Endothelial cell of umbilical vein (primary cell): ENCODE data around the gene PLEKHA5. TPM values are rescaled to one million over a fixed set of nuclear protein-coding genes. Genes with fewer than 3 reads are reported as not detected.

ENCODE experiments used
- BruUV-seq: library from RNA; stranded (reverse); fragments of 400-500 nt; replicated peaks from 2 replicates; lab custom pipeline; 2021; lab: Mats Ljungman, UMichigan
- CTCF ChIA-PET: fragments of 300-600, 350-600 bp; sonication (Branson Sonifier 250); formaldehyde crosslinking; loops from one replicate; lab custom pipeline; 2021; ENCODE audit warnings: antibody characterized with exemption, inconsistent platforms; lab: Charles Lee
- POLR2A ChIA-PET: fragments of 300-600, 350-600 bp; sonication (Branson Sonifier 250); formaldehyde crosslinking; loops from one replicate; lab custom pipeline; 2021; ENCODE audit warnings: antibody characterized with exemption, inconsistent platforms; lab: Charles Lee
- DNase-seq: peaks from one replicate; pipeline ENCODE4 v3.0.0-alpha.2; 2011; ENCODE audit warnings: low read depth, low spot score
- FAIRE-seq: peaks from 2 replicates; lab custom pipeline; 2011; peaks lifted over from hg19 to GRCh38; lab: Jason Lieb, UNC
- H2AFZ ChIP-seq: 2 replicates; pipeline ENCODE4 v1.6.0; 2012; ENCODE audit warnings: low read depth, low read length, control low read depth, inconsistent platforms
- H3K27ac ChIP-seq: 2 replicates; pipeline ENCODE4 v1.5.1; 2011; ENCODE audit warnings: low read depth, mild to moderate bottlenecking, control low read depth, low read length, moderate library complexity; ENCODE audit not compliant: insufficient read depth
- H3K27me3 ChIP-seq, 2 experiments: 2 replicates each; pipeline versions ENCODE4 v1.6.0 to v1.6.1; 2011; ENCODE audit warnings: low read length in 2 of 2, mixed read lengths in 1 of 2; ENCODE audit not compliant: control insufficient read depth in 2 of 2, insufficient read depth in 2 of 2
- H3K36me3 ChIP-seq, 2 experiments: 2 replicates in 1 of 2; 3 replicates in 1 of 2; pipeline ENCODE4 v1.5.1; 2011; ENCODE audit warnings: low read length in 2 of 2, mild to moderate bottlenecking in 1 of 2, moderate library complexity in 1 of 2; ENCODE audit not compliant: control insufficient read depth in 2 of 2, insufficient read depth in 2 of 2; ENCODE audit errors: extremely low read depth in 1 of 2
- H3K4me1 ChIP-seq: 3 replicates; pipeline ENCODE4 v1.5.1; 2011; ENCODE audit warnings: mild to moderate bottlenecking, low read length; ENCODE audit not compliant: control insufficient read depth, insufficient read depth; ENCODE audit errors: extremely low read depth
- H3K4me2 ChIP-seq: 2 replicates; pipeline ENCODE4 v1.6.1; 2011; ENCODE audit warnings: low read length, control low read depth, mixed read lengths; ENCODE audit not compliant: insufficient read depth
- H3K4me3 ChIP-seq, 3 experiments: fragments of 200-600 bp in 1 of 3; sonication (generic), shearing (Covaris generic) in 1 of 3; replicated peaks in 1 of 3; 2 replicates each; pipeline ENCODE4 v1.5.1; 2011 to 2016; ENCODE audit warnings: control low read depth in 3 of 3, low read length in 3 of 3, mild to moderate bottlenecking in 2 of 3, inconsistent platforms in 1 of 3, low read depth in 1 of 3, moderate library complexity in 1 of 3; ENCODE audit not compliant: insufficient read depth in 1 of 3
- H3K79me2 ChIP-seq: 2 replicates; pipeline ENCODE4 v1.6.0; 2012; ENCODE audit warnings: low read length, inconsistent platforms; ENCODE audit not compliant: control insufficient read depth, insufficient read depth
- H3K9ac ChIP-seq: replicated peaks from 2 replicates; pipeline ENCODE3; 2011; ENCODE audit warnings: low read length, control low read depth; ENCODE audit not compliant: insufficient read depth; ENCODE audit errors: extremely low read depth
- H3K9me1 ChIP-seq: replicated peaks from 3 replicates; pipeline ENCODE4 v1.6.0; 2011; ENCODE audit warnings: mild to moderate bottlenecking, low read length; ENCODE audit not compliant: control insufficient read depth, insufficient read depth; ENCODE audit errors: extremely low read depth
- H3K9me3 ChIP-seq: replicated peaks from 2 replicates; pipeline ENCODE4 v1.5.1; 2012; ENCODE audit warnings: low read length, inconsistent platforms; ENCODE audit not compliant: control insufficient read depth, insufficient read depth
- H4K20me1 ChIP-seq: replicated peaks from 2 replicates; pipeline ENCODE3; 2011; ENCODE audit warnings: mild to moderate bottlenecking, low read length; ENCODE audit not compliant: control insufficient read depth, insufficient read depth; ENCODE audit errors: extremely low read depth
- EZH2 ChIP-seq: IDR thresholded peaks from 2 replicates; pipeline ENCODE4 v1.6.1; 2012; ENCODE audit warnings: borderline replicate concordance, low read depth, mild to moderate bottlenecking, moderate library complexity, low read length, inconsistent platforms; ENCODE audit not compliant: severe bottlenecking
- FOS ChIP-seq: IDR thresholded peaks from 2 replicates; pipeline ENCODE4 v1.6.1; 2011; ENCODE audit warnings: mild to moderate bottlenecking, low read length, moderate library complexity, borderline replicate concordance; ENCODE audit not compliant: insufficient read depth
- GATA2 ChIP-seq: IDR thresholded peaks from 2 replicates; pipeline ENCODE4 v1.7.0; 2011; ENCODE audit warnings: low read depth, mild to moderate bottlenecking, moderate library complexity, mixed read lengths, low read length; ENCODE audit not compliant: insufficient read length, insufficient read depth
- JUN ChIP-seq: IDR thresholded peaks from 2 replicates; pipeline ENCODE4 v1.6.1; 2011; ENCODE audit warnings: borderline replicate concordance, low read depth; ENCODE audit not compliant: insufficient read length, insufficient read depth
- MAX ChIP-seq: IDR thresholded peaks from 2 replicates; pipeline ENCODE4 v1.6.1; 2011; ENCODE audit not compliant: insufficient read depth, insufficient read length
- MYC ChIP-seq: IDR thresholded peaks from one replicate; pipeline ENCODE4 v1.6.1; 2011; ENCODE audit warnings: mild to moderate bottlenecking, low read depth, low read length
- POLR2A ChIP-seq: IDR thresholded peaks from 2 replicates; pipeline ENCODE4 v1.6.1; 2012; ENCODE audit warnings: low read depth, mild to moderate bottlenecking, control low read depth, low read length
- POLR2AphosphoS5 ChIP-seq: IDR thresholded peaks from 2 replicates; pipeline ENCODE4 v1.6.1; 2012; ENCODE audit warnings: low read depth, mild to moderate bottlenecking, control low read depth, low read length, moderate library complexity; ENCODE audit not compliant: insufficient read depth
- dilution Hi-C: fragments of 300-500 bp; cut with MboI; formaldehyde crosslinking; loops from one replicate; pipeline ENCODE4 v1.15.0; 2019; ENCODE audit warnings: low sequenced_read_pairs; ENCODE audit not compliant: extremely low pct_ligation_motif_present
- intact Hi-C: fragments of 100-400 bp; cut with micrococcal nuclease; formaldehyde crosslinking; loops from one replicate; pipeline ENCODE4 v1.10.0; 2022
- polyA plus RNA-seq, 4 experiments: library from polyadenylated mRNA; depleted of rRNA in 3 of 4; stranded (reverse) in 3 of 4; unstranded in 1 of 4; fragments of >200 nt; gene quantifications; 2 replicates each; pipeline versions ENCODE4 v1.2.1 to v1.2.3, GENCODE V29; 2011 to 2012; ENCODE audit warnings: missing spikeins in 1 of 4
- total RNA-seq: library from RNA; stranded (reverse); gene quantifications from 2 replicates; pipeline ENCODE4 v1.2.3, GENCODE V29; 2021
- TF ChIP-seq, protein P1 (sequence below), 2 donors: IDR thresholded peaks; 1 replicate in 1 of 2; 2 replicates in 1 of 2; pipeline ENCODE4 v1.5.1; 2011; ENCODE audit warnings: low read length in 2 of 2, mild to moderate bottlenecking in 2 of 2, moderate library complexity in 2 of 2, control low read depth in 1 of 2, inconsistent platforms in 1 of 2, low read depth in 1 of 2; ENCODE audit not compliant: insufficient read depth in 1 of 2; ENCODE audit errors: extremely low read depth in 1 of 2

PLEKHA5 gene
- total and polyA plus RNA-seq, 2 donors (not counting 3 experiments of a cell fraction or from before 2014, with no cell fraction given), result 2.5 to 12.7 TPM

DNA sequence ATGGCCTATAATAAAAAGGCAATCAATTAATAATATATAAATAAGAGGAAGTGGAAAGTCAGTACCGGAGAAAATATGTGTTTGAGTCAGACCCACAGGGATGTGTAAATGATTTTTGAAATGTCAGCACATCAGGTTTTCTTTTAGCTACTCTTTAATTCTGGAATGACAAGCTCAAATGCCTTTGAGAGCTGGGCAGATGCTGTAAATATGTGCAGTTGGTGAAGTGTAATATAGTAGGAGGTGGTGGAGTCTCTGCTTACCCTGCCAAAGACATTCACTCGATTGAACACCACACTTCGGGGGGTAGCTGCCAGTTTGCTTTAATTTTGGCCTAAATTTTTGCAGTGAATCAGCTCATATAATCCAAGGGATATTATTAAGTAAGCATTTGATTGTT, 93.0 kb downstream of the PLEKHA5 start:
- dilution Hi-C loops, result no loop called here
- TF ChIP-seq EZH2 (no peak), GATA2 (no peak), FOS (no peak), POLR2AphosphoS5 (no peak), POLR2A (no peak), JUN (no peak), MAX (no peak), MYC (no peak)
- TF ChIP-seq, protein P1, sequence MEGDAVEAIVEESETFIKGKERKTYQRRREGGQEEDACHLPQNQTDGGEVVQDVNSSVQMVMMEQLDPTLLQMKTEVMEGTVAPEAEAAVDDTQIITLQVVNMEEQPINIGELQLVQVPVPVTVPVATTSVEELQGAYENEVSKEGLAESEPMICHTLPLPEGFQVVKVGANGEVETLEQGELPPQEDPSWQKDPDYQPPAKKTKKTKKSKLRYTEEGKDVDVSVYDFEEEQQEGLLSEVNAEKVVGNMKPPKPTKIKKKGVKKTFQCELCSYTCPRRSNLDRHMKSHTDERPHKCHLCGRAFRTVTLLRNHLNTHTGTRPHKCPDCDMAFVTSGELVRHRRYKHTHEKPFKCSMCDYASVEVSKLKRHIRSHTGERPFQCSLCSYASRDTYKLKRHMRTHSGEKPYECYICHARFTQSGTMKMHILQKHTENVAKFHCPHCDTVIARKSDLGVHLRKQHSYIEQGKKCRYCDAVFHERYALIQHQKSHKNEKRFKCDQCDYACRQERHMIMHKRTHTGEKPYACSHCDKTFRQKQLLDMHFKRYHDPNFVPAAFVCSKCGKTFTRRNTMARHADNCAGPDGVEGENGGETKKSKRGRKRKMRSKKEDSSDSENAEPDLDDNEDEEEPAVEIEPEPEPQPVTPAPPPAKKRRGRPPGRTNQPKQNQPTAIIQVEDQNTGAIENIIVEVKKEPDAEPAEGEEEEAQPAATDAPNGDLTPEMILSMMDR (IDR thresholded peaks at IDR 0.05; ENCODE audit: extremely low read depth in 1 of 2, insufficient read depth in 1 of 2, low read depth in 1 of 2, low read length in 2 of 2), result no peak
- FAIRE-seq (no peak), DNase-seq (no peak)
- H3K9me3 ChIP-seq, result no peaks in the 10 kb centered on the region
- no peak overlapping the region for H2AFZ ChIP-seq
- no peak overlapping the region for H3K27ac ChIP-seq
- no peaks in the 10 kb centered on the region for H3K79me2 ChIP-seq
- intact Hi-C loops, result no loop called here
- H3K4me1 ChIP-seq, result no peaks in the 10 kb centered on the region
- H3K4me3 ChIP-seq, result no peak overlapping the region
- ChIA-PET CTCF (interaction anchor here (0.8 to 2.8 kb wide), 10 partner anchors 8 to 792 kb away, joined by 3 to 11 read pairs (median 4); no protein-coding TSS in a partner anchor), POLR2A (no interaction called here)
- no peak overlapping the region for H3K4me2 ChIP-seq
- no peaks in the 10 kb centered on the region for H4K20me1 ChIP-seq
- H3K27me3 ChIP-seq, result no peaks in the 10 kb centered on the region
- H3K9ac ChIP-seq, result no peak overlapping the region
- no peaks in the 10 kb centered on the region for H3K36me3 ChIP-seq
- BruUV-seq, result no TSS peak
- H3K9me1 ChIP-seq, result no peaks in the 10 kb centered on the region
